ENCODE measurements around the gene TTC7B. TPM values are rescaled to one million over a fixed set of nuclear protein-coding genes. Genes with fewer than 3 reads are reported as not detected.

TTC7B gene
- total and polyA plus RNA-seq, 2 donors (not counting 1 experiment from before 2014, with no cell fraction given), result 0.36 to 3.2 TPM

DNA sequence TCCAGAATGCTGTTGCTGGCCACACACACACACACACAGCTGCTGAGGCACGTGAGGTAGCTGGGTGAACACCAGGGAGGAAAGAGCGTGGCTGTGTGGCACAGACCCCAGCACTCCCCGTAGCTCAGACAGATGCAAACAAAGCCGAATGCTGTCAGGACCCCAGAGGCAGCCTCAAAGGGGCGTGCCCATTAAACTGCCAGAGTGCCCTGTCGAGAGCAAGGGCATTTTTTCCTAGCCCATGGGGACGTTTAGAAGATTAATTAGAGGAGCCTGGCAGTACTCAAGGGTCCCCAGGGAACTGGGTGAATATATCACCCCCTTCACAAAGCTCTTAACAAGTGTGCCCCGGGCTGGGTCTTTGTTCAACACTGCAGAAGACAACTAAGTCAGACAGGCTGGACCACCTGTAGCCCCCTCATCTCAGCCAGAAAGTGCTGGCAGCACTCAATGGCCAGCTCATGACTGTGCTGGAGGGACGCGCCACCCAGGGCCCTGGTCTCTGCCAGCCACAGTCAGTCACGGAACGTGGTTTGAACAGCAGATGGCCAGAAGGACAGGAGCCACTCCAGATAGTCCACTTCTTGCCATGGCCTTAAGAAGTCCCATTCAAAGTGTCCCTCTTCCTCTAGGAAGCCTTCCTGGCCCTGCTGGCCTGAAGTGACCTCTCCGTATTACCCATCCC, 37.5 kb downstream of the TTC7B start:
- H3K27ac Mint-ChIP-seq, result no peak overlapping the region
- POLR2A ChIA-PET, result no interaction called here
- H3K9ac ChIP-seq (ENCODE audit: low read length), result no peak overlapping the region
- no peak overlapping the region for H3K4me3 Mint-ChIP-seq
- no peaks in the 10 kb centered on the region for H3K9me3 Mint-ChIP-seq (ENCODE audit: insufficient read depth)
- no peaks in the 10 kb centered on the region for H3K4me1 ChIP-seq (ENCODE audit: control insufficient read depth in 2 of 2, insufficient read depth in 2 of 2, low read length in 2 of 2)
- DNase-seq (no peak), ATAC-seq (ENCODE audit: low read depth) (no peak)
- no peak overlapping the region for H3K27ac ChIP-seq (ENCODE audit: low read length in 2 of 2)
- no peak overlapping the region for H3K4me2 ChIP-seq (replicated peaks; ENCODE audit: low read depth, low read length, poor library complexity, severe bottlenecking)
- intact Hi-C loops (cut with micrococcal nuclease), result no loop called here
- H3K27me3 Mint-ChIP-seq, result no peaks in the 10 kb centered on the region
- WGBS (ENCODE audit: insufficient coverage), result 85% methylated on average over 10 of the region's 13 CpGs
- H3K27me3 ChIP-seq (replicated peaks in 1 of 4; ENCODE audit: control extremely low read depth in 1 of 4, control insufficient read depth in 3 of 4, insufficient read depth in 4 of 4, low read length in 3 of 4), result no peaks in the 10 kb centered on the region
- no peak overlapping the region for H2AFZ ChIP-seq (ENCODE audit: insufficient read depth, low read depth, low read length, poor library complexity, severe bottlenecking)
- H3K4me1 Mint-ChIP-seq, result no peaks in the 10 kb centered on the region
- no peak overlapping the region for H3K4me3 ChIP-seq (ENCODE audit: control extremely low read depth in 1 of 5, extremely low read depth in 1 of 5, insufficient read depth in 1 of 5, low read depth in 2 of 5, low read length in 4 of 5)
- CTCF ChIA-PET, result no interaction called here
- H3K79me2 ChIP-seq (ENCODE audit: control insufficient read depth, insufficient read depth, low read length), result no peaks in the 10 kb centered on the region
- H3K9me3 ChIP-seq (ENCODE audit: control extremely low read depth in 1 of 3, control insufficient read depth in 2 of 3, insufficient read depth in 1 of 3, low read length in 2 of 3), result no peaks in the 10 kb centered on the region
- TF ChIP-seq CTCF (IDR thresholded peaks at IDR 0.05), result no peak
- H4K20me1 ChIP-seq (ENCODE audit: control insufficient read depth, insufficient read depth, low read length, poor library complexity, severe bottlenecking), result no peaks in the 10 kb centered on the region
- no peaks in the 10 kb centered on the region for H3K36me3 ChIP-seq (replicated peaks in 1 of 2; ENCODE audit: control extremely low read depth in 1 of 2, control insufficient read depth in 1 of 2, extremely low read depth in 1 of 2, insufficient read depth in 2 of 2, low read length in 1 of 2)

- no peaks in the 10 kb centered on the region for H3K27me3 ChIP-seq (replicated peaks in 1 of 4; ENCODE audit: control extremely low read depth in 1 of 4, control insufficient read depth in 3 of 4, insufficient read depth in 4 of 4, low read length in 3 of 4)
- no peak overlapping the region for H2AFZ ChIP-seq (ENCODE audit: insufficient read depth, low read depth, low read length, poor library complexity, severe bottlenecking)
- Mint-ChIP-seq H3K9me3 (ENCODE audit: insufficient read depth) (no peaks in the 10 kb centered on the region), H3K4me3 (no peak overlapping the region), H3K27me3 (no peaks in the 10 kb centered on the region), H3K27ac (no peak overlapping the region), H3K4me1 (no peaks in the 10 kb centered on the region)
- intact Hi-C loops (cut with micrococcal nuclease), result no loop called here
- H3K4me1 ChIP-seq (ENCODE audit: control insufficient read depth in 2 of 2, insufficient read depth in 2 of 2, low read length in 2 of 2), result no peaks in the 10 kb centered on the region
- DNase-seq (no peak), ATAC-seq (ENCODE audit: low read depth) (no peak)
- H3K4me2 ChIP-seq (replicated peaks; ENCODE audit: low read depth, low read length, poor library complexity, severe bottlenecking), result no peak overlapping the region
- no peaks in the 10 kb centered on the region for H4K20me1 ChIP-seq (ENCODE audit: control insufficient read depth, insufficient read depth, low read length, poor library complexity, severe bottlenecking)
- H3K9ac ChIP-seq (ENCODE audit: low read length), result no peak overlapping the region
- no peak overlapping the region for H3K27ac ChIP-seq (ENCODE audit: low read length in 2 of 2)
- no peaks in the 10 kb centered on the region for H3K9me3 ChIP-seq (ENCODE audit: control extremely low read depth in 1 of 3, control insufficient read depth in 2 of 3, insufficient read depth in 1 of 3, low read length in 2 of 3)
- WGBS (ENCODE audit: insufficient coverage), result 90% methylated on average over 11 of the region's 11 CpGs
- no peak overlapping the region for H3K4me3 ChIP-seq (ENCODE audit: control extremely low read depth in 1 of 5, extremely low read depth in 1 of 5, insufficient read depth in 1 of 5, low read depth in 2 of 5, low read length in 4 of 5)
- no peak for TF ChIP-seq EZH2 (IDR thresholded peaks at IDR 0.05; ENCODE audit: borderline replicate concordance, insufficient read depth, low read depth, low read length, poor library complexity, severe bottlenecking)
- no peak for TF ChIP-seq CTCF (IDR thresholded peaks at IDR 0.05)
- no peaks in the 10 kb centered on the region for H3K79me2 ChIP-seq (ENCODE audit: control insufficient read depth, insufficient read depth, low read length)
- ChIA-PET POLR2A (no interaction called here), CTCF (no interaction called here)
- no peaks in the 10 kb centered on the region for H3K36me3 ChIP-seq (replicated peaks in 1 of 2; ENCODE audit: control extremely low read depth in 1 of 2, control insufficient read depth in 1 of 2, extremely low read depth in 1 of 2, insufficient read depth in 2 of 2, low read length in 1 of 2)
Measured at GRCh38 chr14:90777830-90778485, 38.3 kb downstream of the TTC7B start.
